Mesothelial cell of epicardium (in vitro differentiated cells): ENCODE data around the gene DENND6A. TPM values are rescaled to one million over a fixed set of nuclear protein-coding genes. Genes with fewer than 3 reads are reported as not detected.

ENCODE experiments used
- DNase-seq, 2 experiments: peaks; one replicate each; pipeline ENCODE4 v3.0.0; 2021; ENCODE audit warnings: low spot score in 2 of 2; ENCODE audit not compliant: unreplicated experiment in 2 of 2
- H3K27ac Mint-ChIP-seq: 2 replicates; pipeline ENCODE4 v1.8.0; 2021; ENCODE audit warnings: mixed read lengths
- H3K27me3 Mint-ChIP-seq: 2 replicates; pipeline ENCODE4 v1.8.0; 2021; ENCODE audit warnings: low read depth, mixed read lengths
- H3K36me3 Mint-ChIP-seq: 2 replicates; pipeline ENCODE4 v1.8.0; 2021; ENCODE audit warnings: mixed read lengths
- H3K4me1 Mint-ChIP-seq: 2 replicates; pipeline ENCODE4 v1.8.0; 2021; ENCODE audit warnings: mixed read lengths
- H3K4me3 Mint-ChIP-seq: 2 replicates; pipeline ENCODE4 v1.8.0; 2021; ENCODE audit warnings: mild to moderate bottlenecking, moderate library complexity, mixed read lengths
- H3K9me3 Mint-ChIP-seq: 2 replicates; pipeline ENCODE4 v1.8.0; 2021; ENCODE audit warnings: mixed read lengths
- total RNA-seq: library from RNA; stranded (reverse); gene quantifications from 3 replicates; pipeline ENCODE4 v1.2.1, GENCODE V29; 2021
- TF ChIP-seq, protein P1 (sequence below): fragments of 200-600 bp; sonication (generic); IDR thresholded peaks from one replicate; pipeline ENCODE4 v1.5.0; 2021; ENCODE audit warnings: antibody characterized with exemption; ENCODE audit not compliant: unreplicated experiment

Gene DENND6A
- total RNA-seq, 1 donor from 2014 or later, result 52.0 TPM

DNA sequence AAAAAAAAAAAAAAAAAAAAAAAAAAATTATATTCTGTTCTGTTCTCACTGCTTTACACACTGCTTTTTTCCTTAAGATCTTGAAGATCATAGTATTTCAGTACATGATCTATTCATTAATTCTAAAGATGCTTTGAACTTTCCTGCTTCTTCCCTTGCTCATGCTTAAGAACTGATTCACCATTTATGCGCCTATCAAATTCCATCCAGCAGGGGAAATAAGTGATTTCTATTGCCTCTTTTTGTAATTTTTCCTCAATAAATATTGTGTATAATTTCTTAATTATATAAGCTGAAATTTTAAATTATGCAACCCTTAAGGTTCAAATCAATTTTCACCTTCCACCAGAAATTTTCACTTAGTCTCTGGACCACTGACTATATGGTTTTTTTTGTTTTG is 10.6 kb downstream of the DENND6A start:
- Mint-ChIP-seq H3K27ac (no peak overlapping the region), H3K27me3 (no peaks in the 10 kb centered on the region), H3K36me3 (peaks cover 14% of the 10 kb centered on the region), H3K9me3 (no peaks in the 10 kb centered on the region), H3K4me1 (peaks cover 4% of the 10 kb centered on the region), H3K4me3 (no peak overlapping the region)
- DNase-seq, result no peak
- TF ChIP-seq, protein P1, sequence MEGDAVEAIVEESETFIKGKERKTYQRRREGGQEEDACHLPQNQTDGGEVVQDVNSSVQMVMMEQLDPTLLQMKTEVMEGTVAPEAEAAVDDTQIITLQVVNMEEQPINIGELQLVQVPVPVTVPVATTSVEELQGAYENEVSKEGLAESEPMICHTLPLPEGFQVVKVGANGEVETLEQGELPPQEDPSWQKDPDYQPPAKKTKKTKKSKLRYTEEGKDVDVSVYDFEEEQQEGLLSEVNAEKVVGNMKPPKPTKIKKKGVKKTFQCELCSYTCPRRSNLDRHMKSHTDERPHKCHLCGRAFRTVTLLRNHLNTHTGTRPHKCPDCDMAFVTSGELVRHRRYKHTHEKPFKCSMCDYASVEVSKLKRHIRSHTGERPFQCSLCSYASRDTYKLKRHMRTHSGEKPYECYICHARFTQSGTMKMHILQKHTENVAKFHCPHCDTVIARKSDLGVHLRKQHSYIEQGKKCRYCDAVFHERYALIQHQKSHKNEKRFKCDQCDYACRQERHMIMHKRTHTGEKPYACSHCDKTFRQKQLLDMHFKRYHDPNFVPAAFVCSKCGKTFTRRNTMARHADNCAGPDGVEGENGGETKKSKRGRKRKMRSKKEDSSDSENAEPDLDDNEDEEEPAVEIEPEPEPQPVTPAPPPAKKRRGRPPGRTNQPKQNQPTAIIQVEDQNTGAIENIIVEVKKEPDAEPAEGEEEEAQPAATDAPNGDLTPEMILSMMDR, result peak; percentile 61

DNA sequence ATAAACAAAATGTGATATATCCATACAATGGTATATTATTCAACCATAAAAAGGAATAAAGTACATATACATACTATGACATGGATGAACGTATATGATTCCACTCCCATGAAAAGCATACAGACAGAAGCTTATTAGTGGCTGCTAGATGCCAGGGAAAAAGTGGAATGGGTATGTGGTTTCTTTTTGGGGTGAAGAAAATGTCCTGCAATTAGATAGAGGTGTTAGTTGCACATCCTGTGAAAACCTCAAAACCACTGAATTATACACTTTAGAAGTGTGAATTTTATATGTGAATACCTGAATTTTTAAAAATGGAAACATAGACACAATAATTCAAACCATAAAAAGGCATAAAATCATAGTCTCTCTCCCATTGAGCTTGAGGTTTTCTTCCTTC is 11.2 kb downstream of the DENND6A start:
- no peaks in the 10 kb centered on the region for H3K4me1 Mint-ChIP-seq
- H3K4me3 Mint-ChIP-seq, result no peak overlapping the region
- no peak overlapping the region for H3K27ac Mint-ChIP-seq
- TF ChIP-seq, protein P1, result no peak
- peaks cover 16% of the 10 kb centered on the region for H3K36me3 Mint-ChIP-seq
- no peak for DNase-seq
- no peaks in the 10 kb centered on the region for H3K27me3 Mint-ChIP-seq
- H3K9me3 Mint-ChIP-seq, result no peaks in the 10 kb centered on the region

DNA sequence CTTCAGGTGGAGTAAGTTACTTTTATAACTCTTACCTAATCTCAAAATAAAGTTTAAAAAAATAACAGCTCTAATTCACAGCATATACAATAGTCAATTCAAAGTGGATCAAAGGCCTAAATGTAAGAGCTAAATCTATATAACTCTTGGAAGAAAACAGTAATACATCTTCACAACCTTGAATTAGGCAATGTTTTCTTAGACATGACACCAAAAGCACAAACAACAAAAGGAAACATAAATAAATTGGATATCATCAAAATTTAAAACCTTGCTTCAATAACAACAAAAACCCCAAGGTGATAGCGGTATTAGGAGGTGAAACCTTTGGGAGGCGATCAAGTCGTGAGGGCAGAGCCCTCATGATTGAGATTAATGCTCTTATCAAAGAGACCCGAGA is 12.8 kb downstream of the DENND6A start:
- Mint-ChIP-seq H3K36me3 (peaks cover 16% of the 10 kb centered on the region), H3K9me3 (no peaks in the 10 kb centered on the region), H3K27me3 (no peaks in the 10 kb centered on the region), H3K4me1 (no peaks in the 10 kb centered on the region), H3K4me3 (no peak overlapping the region), H3K27ac (no peak overlapping the region)
- TF ChIP-seq, protein P1, result no peak
- DNase-seq, result no peak

DNA sequence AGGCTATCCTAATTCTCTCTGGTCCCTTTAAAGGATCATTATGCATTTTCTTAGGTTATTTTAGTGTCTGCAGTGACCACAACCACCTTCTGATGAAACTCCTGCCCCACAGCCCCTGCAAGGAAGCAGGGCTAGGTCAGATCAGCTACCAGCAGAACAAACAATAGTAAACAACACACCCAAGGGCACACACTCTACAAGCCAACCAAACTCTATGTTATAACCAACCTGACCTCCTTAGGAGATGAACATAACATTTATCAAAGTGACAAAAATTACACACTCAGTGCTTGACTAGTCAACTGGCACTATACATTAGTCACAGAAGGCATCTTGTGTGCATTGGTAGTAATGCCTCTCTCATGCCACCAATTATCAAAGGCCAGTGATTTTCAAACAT is 17.3 kb downstream of the DENND6A start:
- no peak for DNase-seq
- peak overlapping the region; percentile 37 for H3K27ac Mint-ChIP-seq
- H3K9me3 Mint-ChIP-seq, result no peaks in the 10 kb centered on the region

DNA sequence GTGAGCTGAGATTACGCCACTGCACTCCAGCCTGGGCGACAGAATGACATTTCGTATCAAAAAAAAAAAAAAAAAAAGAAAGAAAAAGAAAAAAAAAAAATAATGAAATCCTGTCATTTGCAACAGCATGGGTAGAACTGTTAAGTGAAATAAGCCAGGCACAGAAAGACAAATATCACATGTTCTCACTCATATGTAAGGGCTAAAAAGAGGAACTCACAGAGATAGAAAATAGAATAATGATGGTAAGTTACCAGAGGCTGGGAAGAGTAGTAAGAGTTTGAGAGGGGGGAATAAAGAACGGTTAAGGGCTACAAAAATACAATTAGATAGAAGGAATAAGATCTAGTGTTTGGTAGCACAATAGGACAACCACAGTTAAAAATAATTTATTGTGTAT is 19.7 kb downstream of the DENND6A start:
- Mint-ChIP-seq H3K9me3 (no peaks in the 10 kb centered on the region), H3K27me3 (no peaks in the 10 kb centered on the region), H3K4me1 (no peaks in the 10 kb centered on the region), H3K36me3 (peaks cover 20% of the 10 kb centered on the region), H3K27ac (no peak overlapping the region), H3K4me3 (no peak overlapping the region)
- DNase-seq, result no peak
- TF ChIP-seq, protein P1, result no peak

More for the DNA sequence above, 17.3 kb downstream of the DENND6A start:
- Mint-ChIP-seq H3K27me3 (no peaks in the 10 kb centered on the region), H3K36me3 (peaks cover 17% of the 10 kb centered on the region), H3K4me1 (no peaks in the 10 kb centered on the region), H3K4me3 (no peak overlapping the region)
- TF ChIP-seq, protein P1, result no peak

DNA sequence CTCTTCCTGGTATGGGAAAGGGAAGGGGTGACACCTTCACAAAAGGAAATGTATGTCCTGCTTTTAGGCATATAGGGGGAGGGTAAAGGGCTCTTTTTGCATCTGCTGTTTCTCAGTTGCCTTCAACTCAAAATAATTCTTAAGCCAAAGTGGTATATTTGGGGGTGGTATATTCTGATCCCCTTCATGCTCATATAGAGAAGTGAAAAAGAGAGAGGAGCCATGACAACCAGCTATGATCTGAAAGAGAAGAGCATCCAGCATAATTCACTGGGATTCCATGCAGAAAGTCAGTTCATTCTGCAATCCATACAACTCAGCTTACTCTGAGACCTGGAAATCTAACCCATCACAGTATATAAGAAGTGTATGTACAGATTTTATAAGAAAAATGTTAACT is 22.3 kb downstream of the DENND6A start:
- peaks cover 20% of the 10 kb centered on the region for H3K36me3 Mint-ChIP-seq
- TF ChIP-seq, protein P1, result no peak
- H3K9me3 Mint-ChIP-seq, result no peaks in the 10 kb centered on the region
- H3K4me3 Mint-ChIP-seq, result no peak overlapping the region
- no peaks in the 10 kb centered on the region for H3K4me1 Mint-ChIP-seq
- no peak overlapping the region for H3K27ac Mint-ChIP-seq
- DNase-seq, result no peak
- no peaks in the 10 kb centered on the region for H3K27me3 Mint-ChIP-seq
